GM12874 (cell line): ENCODE results near the gene WNT10A.

ENCODE experiments used
- TF ChIP-seq, protein P1 (sequence below): IDR thresholded peaks from 2 replicates; pipeline ENCODE4 v1.5.1; 2011; ENCODE audit warnings: low read depth, mild to moderate bottlenecking, control low read depth, low read length, moderate library complexity; ENCODE audit not compliant: insufficient read depth

Gene WNT10A

DNA sequence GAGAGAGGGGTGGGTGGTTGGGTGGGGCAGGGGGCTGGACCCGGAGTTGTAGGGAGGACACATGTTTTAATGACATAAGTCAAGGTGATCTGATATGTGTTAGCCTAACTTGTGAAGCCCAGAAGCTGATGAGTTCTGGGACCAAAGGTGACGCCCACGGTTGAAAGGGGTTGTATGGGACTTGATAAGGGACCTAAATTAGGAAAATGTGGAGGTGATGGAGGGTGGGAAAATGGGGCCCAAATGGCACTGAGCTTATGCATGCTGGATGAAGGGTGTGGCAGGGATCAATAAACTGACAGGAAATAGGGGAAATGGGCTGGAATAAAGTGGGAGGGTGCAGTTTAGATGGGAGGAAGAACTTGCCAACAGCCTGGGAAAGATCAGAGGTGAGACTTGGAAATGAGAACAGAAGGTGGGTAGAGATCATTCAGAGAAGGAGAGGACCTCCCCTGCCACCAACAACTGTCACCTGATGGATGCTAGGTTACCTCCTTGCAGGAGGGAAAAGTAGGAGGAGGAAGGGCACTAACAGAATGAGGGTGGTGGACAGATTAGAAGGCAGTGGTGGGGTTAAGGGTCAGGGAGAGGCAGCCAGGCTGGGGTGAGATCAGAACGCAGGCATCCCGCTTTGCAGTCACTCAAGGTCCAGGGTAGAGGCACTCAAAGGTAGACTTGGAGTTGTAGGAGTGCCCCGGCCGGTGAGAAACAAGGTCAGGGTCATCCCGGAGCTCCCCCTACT lies 15.3 kb downstream of the WNT10A start:
- TF ChIP-seq, protein P1, sequence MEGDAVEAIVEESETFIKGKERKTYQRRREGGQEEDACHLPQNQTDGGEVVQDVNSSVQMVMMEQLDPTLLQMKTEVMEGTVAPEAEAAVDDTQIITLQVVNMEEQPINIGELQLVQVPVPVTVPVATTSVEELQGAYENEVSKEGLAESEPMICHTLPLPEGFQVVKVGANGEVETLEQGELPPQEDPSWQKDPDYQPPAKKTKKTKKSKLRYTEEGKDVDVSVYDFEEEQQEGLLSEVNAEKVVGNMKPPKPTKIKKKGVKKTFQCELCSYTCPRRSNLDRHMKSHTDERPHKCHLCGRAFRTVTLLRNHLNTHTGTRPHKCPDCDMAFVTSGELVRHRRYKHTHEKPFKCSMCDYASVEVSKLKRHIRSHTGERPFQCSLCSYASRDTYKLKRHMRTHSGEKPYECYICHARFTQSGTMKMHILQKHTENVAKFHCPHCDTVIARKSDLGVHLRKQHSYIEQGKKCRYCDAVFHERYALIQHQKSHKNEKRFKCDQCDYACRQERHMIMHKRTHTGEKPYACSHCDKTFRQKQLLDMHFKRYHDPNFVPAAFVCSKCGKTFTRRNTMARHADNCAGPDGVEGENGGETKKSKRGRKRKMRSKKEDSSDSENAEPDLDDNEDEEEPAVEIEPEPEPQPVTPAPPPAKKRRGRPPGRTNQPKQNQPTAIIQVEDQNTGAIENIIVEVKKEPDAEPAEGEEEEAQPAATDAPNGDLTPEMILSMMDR, result no peak

DNA sequence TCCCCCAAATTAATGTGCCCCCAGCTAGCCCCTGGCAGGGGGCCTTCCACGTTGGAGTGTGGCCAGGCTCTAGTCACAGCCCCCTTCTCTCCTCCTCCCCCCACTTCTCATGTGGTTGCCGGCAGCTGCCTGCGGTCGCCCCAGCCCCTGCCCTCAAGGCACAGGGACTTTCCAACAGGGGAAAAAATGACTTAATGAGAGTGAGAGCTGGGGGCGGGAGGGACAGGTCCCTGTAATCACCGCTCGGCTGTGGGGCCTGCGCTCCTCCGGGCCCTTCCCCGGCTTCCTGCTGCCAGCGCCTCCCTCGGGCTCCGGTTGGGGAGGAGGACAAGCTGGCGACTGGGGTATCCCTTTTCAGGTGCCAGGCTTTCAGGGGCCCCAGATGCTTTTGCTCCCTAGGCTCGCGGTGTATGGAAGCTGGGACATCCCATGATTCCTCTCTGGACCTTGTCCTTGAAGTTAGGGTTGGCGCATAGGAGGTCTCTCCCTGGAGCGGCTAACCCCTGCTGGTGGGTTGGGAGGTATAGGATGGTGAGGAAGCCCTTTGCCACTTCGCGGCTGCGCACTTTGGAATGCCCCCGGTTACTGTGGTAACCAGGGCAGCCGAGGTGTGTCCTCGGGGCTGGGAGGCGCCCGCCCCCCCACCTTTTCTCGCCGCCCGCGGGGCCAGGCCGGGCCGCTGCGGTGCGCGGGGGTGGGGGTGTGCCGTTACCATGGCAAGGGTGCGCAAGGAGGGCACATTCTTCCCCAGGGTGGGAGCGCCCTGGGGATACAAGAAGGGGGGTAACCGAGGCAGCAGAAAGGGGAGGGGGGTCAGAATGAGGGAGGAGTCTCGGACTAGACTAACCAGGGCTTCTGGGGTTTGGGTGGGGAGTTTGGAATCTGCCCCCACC lies 16.1 kb downstream of the WNT10A start:
- TF ChIP-seq, protein P1, result 0 out of 2 replicates have a peak, but pooled peaks have one; percentile 4

DNA sequence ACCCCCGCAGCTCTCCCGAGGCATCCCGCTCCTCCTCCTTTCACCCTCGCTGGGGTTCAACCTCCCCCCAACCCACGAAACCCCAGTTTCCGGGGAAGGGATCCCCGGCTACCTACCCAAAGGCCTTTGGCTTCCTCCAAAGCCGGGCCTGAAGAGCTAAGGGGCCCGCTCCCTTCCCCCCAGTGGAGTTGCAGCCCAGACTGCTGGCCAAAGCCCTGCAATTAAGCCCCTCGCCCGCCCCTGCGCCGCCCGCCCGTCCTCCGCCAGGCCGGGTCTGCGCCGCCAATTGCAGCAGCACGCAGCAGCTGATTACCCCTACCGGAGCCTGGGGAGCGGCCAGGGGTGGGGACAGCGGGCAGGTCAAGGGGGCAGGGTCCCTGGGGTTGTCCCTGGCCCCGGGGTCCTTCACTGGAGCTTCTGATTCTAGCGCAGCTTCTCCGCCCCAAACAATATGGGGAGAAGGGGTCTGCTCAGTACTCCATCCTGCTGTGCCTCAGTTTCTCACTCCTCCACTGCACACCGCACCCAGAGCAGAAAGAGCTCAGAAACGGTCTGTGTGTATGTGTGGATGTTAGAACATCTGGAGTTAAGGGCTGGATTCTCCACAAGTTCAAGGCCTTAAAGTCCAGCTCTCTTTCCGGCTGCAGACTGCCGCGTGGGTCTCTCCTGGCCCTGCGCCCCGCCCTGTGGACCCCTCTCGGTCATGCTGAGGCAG lies 16.9 kb downstream of the WNT10A start:
- TF ChIP-seq, protein P1, result no peak

DNA sequence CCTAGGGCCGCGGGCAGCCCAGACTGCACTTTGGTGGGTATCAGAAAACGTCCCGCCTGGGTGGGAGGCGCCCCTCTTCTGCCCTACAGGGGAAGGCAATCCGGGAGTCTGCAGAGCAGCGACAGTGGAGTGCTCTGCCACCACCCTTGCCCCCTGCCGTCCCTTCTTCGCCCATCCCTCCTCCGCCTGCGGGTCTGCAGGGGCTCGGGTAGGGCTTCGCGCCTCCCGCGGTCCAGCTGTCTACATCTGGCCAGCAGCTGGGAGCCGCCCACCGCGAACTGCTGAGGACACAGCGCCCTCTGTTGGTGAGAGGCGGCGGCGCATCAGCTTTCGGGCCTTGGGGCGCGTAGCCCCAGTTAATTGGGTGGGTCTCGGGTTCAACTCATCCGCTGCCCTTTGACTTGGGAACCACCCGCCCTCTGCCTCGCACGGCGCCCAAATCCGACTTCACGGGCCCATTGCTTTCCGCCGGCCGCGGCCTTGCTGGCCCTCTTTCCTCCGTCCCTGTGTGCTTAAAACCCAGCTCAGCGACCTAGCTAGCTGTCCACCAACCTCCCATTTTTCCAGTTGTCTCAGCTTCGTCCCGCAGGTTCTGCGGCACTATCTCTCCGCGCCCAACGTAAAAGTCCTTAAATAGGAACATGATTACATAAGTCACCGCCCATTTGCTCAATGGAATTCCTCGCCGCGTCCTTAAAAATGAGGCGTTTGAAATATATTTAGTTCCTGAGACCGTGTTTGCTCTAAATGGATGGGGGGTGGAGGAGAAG lies 17.6 kb downstream of the WNT10A start:
- TF ChIP-seq, protein P1, result peak; percentile 97

DNA sequence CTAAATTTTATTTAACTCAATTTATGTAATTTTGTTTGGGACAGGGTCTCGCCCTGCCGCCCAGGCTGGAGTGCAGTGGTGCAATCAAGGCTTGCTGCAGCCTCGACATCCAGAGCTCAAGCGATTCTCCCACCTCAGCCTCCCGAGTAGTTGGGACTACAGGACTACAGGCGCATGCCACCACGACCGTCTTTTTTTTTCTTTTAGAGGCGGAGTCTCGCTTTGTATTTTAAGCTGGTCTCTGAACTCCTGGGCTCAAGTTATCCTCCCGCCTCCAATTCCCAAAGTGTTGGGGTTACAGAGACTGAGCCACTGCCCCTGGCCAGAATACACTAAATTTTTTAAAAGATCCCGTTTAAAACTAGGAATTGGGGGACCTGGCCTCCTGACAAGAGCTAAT lies 18.5 kb downstream of the WNT10A start:
- TF ChIP-seq, protein P1, result no peak

DNA sequence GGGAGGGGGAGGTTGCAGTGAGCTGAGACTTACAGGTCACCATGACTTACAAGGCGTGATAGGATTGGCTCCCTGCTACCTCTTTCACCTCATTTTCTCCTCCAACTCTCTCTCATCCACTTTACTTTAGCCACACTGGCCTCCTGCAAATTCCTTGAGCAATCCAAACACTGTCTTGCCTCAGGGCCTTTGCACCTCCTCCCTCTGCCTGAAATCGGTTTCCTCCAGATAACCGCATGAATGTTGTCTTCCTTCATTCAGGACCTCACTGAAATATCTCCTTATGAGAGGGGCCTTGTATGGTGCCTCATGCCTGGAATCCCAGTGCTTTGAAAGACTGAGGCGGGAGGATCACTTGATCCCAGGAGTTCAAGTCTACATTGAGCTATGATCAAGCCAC lies 21.8 kb downstream of the WNT10A start:
- TF ChIP-seq, protein P1, result no peak

DNA sequence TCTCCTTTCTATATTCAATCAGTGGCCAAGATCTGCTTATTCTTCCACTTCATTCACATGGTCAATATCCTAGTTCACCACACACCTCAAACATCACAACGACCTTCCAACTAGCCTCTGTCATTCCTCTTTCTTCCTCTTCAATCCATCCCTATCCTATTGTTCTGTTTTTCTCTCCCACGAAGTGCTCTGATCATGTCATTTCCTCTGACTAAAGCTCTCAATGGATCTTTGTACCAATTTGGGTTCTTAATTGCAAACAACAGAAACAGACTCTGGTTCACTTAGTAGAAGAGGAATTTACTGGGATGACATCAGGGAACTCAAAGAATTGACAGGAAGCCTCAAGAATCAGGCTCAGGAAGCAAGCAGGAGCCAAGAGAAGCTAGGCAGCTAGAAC lies 23.5 kb downstream of the WNT10A start:
- TF ChIP-seq, protein P1, result no peak
